ENCODE measurements around the gene CTR9. TPM values are rescaled to one million over a fixed set of nuclear protein-coding genes. Genes with fewer than 3 reads are reported as not detected.

Gene CTR9
- total RNA-seq, 4 donors from 2014 or later = 28.6 to 34.1 (median 30.5) TPM

DNA sequence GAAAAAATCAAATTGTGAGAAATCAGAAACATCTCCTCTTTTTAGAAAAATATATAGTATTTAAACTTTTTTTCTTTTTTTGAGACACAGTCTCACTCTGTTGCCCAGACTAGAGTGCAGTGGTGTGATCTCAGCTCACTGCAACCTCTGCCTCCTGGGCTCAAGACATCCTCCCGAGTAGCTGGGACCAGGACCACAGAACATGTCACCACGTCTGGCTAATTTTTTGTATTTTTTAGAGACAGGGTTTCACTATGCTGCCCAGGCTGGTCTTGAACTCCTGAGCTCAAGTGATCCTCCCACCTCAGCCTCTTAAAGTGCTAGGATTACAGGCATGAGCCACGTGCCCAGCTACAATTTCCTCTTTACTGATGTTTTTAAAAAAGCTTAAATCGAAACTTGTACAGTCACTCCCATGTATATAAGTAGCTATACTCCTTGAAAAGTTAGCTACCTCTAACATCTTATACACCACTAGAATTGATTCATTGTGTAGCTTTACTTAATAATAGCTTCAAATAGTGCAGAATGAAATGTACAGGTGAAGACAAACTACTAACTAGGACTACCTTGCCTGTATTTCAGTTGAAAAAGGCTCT, 47.4 kb downstream of the CTR9 start:
- Histone ChIP-seq H3K9me3 (no peaks in the 10 kb centered on the region), H3K27ac (no peak overlapping the region), H3K36me3 (peaks cover 77% of the 10 kb centered on the region), H3K27me3 (no peaks in the 10 kb centered on the region), H3K4me1 (peaks cover 7% of the 10 kb centered on the region), H3K4me3 (no peak overlapping the region)
- TF ChIP-seq EP300 (IDR thresholded peaks at IDR 0.05) (no peak), POLR2AphosphoS5 (IDR thresholded peaks at IDR 0.05) (no peak), POLR2A (IDR thresholded peaks at IDR 0.05) (no peak)
- TF ChIP-seq, protein P1, sequence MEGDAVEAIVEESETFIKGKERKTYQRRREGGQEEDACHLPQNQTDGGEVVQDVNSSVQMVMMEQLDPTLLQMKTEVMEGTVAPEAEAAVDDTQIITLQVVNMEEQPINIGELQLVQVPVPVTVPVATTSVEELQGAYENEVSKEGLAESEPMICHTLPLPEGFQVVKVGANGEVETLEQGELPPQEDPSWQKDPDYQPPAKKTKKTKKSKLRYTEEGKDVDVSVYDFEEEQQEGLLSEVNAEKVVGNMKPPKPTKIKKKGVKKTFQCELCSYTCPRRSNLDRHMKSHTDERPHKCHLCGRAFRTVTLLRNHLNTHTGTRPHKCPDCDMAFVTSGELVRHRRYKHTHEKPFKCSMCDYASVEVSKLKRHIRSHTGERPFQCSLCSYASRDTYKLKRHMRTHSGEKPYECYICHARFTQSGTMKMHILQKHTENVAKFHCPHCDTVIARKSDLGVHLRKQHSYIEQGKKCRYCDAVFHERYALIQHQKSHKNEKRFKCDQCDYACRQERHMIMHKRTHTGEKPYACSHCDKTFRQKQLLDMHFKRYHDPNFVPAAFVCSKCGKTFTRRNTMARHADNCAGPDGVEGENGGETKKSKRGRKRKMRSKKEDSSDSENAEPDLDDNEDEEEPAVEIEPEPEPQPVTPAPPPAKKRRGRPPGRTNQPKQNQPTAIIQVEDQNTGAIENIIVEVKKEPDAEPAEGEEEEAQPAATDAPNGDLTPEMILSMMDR (IDR thresholded peaks at IDR 0.05) = no peak
- WGBS = 66% methylated on average over 4 of the region's 4 CpGs
- DNase-seq (ENCODE audit: low spot score in 2 of 2) = no peak

DNA sequence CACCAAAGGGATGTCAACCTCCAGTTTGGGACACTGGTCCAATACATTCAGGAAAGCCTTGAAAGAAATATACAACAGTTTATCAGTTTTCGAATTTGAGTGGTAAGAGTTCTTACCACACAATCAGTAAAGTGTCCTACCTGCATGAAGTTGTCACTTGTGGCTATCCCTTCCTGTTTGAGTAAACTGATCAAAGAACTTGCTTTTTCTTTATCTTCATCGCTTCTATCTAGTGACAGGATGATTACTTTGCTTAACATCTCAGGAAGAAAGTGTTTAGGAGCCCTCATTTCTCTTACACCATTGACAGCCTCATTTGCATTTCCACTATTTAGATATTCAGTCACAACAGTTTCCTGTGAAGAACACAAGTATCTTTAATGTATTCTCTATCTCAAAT, 49.2 kb downstream of the CTR9 start:
- Histone ChIP-seq H3K27ac (no peak overlapping the region), H3K36me3 (peaks cover 96% of the 10 kb centered on the region), H3K4me1 (peaks cover 24% of the 10 kb centered on the region), H3K9me3 (no peaks in the 10 kb centered on the region), H3K27me3 (no peaks in the 10 kb centered on the region), H3K4me3 (no peak overlapping the region)
- 84% methylated on average over 2 of the region's 2 CpGs for WGBS
- TF ChIP-seq EP300 (IDR thresholded peaks at IDR 0.05) (no peak), POLR2AphosphoS5 (IDR thresholded peaks at IDR 0.05) (no peak), POLR2A (IDR thresholded peaks at IDR 0.05) (no peak)
- TF ChIP-seq, protein P1 (IDR thresholded peaks at IDR 0.05) = no peak
- no peak for DNase-seq (ENCODE audit: low spot score in 2 of 2)

DNA sequence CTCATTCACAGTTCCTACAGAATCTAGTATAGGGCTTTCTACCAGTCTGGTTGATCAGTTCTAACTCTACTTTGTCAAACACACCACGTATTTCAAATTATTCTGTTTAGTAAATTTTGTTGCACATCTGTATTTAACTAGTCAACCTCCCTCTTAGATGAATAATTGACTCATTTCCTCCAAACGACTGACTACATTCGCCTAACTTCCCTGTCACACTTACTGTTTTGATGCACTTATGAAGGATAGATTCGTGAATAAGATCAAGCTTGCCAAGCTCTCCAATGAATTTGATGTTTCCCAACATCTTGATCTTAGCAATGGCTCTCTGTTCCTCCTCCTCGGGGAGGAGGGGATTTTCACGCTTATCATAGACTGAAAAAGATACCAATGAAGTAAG, 52.6 kb downstream of the CTR9 start:
- Histone ChIP-seq H3K4me1 (peaks cover 45% of the 10 kb centered on the region), H3K27ac (no peak overlapping the region), H3K9me3 (no peaks in the 10 kb centered on the region), H3K27me3 (no peaks in the 10 kb centered on the region), H3K4me3 (no peak overlapping the region), H3K36me3 (peaks cover 76% of the 10 kb centered on the region)
- WGBS = 64% methylated on average over 6 of the region's 6 CpGs
- no peak for TF ChIP-seq EP300 (IDR thresholded peaks at IDR 0.05)
- DNase-seq (ENCODE audit: low spot score in 2 of 2) = no peak

DNA sequence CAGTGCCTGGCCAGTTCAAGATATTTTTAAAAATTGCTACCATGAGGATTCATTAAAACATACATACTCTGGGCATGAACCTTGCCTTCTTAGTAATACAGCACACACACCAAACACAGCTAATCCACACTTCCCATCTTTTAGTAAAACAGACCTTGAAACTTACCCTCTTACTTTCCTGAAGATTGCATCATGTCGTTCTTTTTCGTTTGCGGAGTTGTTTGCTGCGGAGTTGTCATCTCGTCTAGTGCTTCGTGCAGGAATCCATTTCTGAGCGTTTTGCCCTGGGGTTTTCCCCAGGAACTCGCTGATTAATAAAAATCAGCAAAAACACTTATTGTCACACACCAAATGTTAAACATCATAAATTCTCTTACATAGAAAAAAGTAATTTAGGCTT, 54.7 kb downstream of the CTR9 start:
- TF ChIP-seq EP300 (IDR thresholded peaks at IDR 0.05) = no peak
- no peak for TF ChIP-seq POLR2AphosphoS5 (IDR thresholded peaks at IDR 0.05)
- peaks cover 52% of the 10 kb centered on the region for H3K4me1 ChIP-seq
- DNase-seq (ENCODE audit: low spot score in 2 of 2) = no peak
- no peaks in the 10 kb centered on the region for H3K27me3 ChIP-seq
- 54% methylated on average over 8 of the region's 8 CpGs for WGBS
- no peaks in the 10 kb centered on the region for H3K9me3 ChIP-seq
- peaks cover 56% of the 10 kb centered on the region for H3K36me3 ChIP-seq
- H3K27ac ChIP-seq = no peak overlapping the region
- peak overlapping the region; percentile 100 for H3K4me3 ChIP-seq

DNA sequence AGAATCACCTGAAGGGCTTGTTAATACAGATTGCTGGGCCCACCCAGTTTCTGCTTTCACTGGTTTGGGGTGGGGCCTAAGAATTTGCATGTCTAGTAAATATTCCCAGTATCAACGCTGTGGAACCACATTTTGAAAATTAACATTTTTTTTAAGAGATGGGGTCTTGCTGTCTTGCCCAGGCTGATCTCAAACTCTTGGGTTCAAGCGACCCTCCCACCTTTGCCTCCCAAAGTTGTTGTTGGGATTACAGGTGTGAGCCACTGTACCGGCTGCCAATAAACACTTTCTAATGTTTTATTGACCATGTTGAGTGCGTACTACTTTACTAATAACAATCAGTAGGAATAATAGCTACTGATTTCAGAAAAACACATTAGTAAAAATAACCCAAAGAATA, 55.2 kb downstream of the CTR9 start:
- no peak for DNase-seq (ENCODE audit: low spot score in 2 of 2)
- H3K27ac ChIP-seq = no peak overlapping the region
- peaks cover 51% of the 10 kb centered on the region for H3K36me3 ChIP-seq
- no peaks in the 10 kb centered on the region for H3K9me3 ChIP-seq
- 66% methylated on average over 4 of the region's 4 CpGs for WGBS
- H3K4me1 ChIP-seq = peaks cover 52% of the 10 kb centered on the region
- TF ChIP-seq POLR2A (IDR thresholded peaks at IDR 0.05) (no peak), EP300 (IDR thresholded peaks at IDR 0.05) (no peak), POLR2AphosphoS5 (IDR thresholded peaks at IDR 0.05) (no peak)
- TF ChIP-seq, protein P1 (IDR thresholded peaks at IDR 0.05) = no peak
- H3K27me3 ChIP-seq = no peaks in the 10 kb centered on the region
- H3K4me3 ChIP-seq = peak overlapping the region; percentile 100

DNA sequence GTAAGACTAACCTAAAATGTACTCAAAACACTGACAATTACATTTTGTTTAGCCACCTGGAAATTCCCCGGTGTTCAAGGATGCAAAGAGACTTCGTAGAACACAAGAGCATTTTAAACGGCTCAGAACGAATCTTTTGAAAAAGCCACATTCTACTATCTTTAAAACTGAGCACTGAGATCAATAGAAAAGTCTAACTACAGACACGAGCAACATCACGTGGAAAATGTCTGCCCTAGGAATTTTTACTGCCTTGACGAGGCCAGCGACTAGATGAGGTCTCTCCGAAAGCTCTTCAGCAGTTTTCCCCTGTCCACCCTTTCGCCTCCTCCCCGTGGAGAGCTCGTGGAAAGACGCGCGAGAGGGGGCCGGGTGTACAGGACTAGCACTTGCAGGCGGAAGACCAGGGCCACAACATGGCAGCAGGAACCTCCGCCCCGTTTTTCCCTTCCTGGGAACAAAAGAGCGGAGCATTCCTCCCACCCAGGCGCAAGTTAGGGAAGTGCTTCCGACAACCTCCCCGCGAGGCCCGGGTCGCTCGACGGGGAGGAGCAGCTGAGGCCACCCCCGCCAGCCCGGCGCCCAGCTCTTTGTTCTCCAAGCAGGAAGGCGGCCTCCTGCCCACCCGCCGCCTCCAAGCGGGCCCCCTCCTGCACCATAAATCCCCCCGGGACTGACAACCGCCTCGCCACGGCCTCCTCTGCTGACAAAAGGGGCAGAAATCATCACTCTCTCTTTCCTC, 56.6 kb downstream of the CTR9 start:
- Histone ChIP-seq H3K36me3 (peaks cover 37% of the 10 kb centered on the region), H3K9me3 (no peaks in the 10 kb centered on the region), H3K4me1 (peaks cover 52% of the 10 kb centered on the region), H3K27ac (peak overlapping the region; percentile 100), H3K27me3 (no peaks in the 10 kb centered on the region), H3K4me3 (peak overlapping the region; percentile 100)
- TF ChIP-seq POLR2A (IDR thresholded peaks at IDR 0.05) (peak in 1 of 2 donors; percentile 33), EP300 (IDR thresholded peaks at IDR 0.05) (no peak), POLR2AphosphoS5 (IDR thresholded peaks at IDR 0.05) (peak in 2 of 3 donors; percentile 24 to 57)
- TF ChIP-seq, protein P1 (IDR thresholded peaks at IDR 0.05) = no peak
- 1% methylated on average over 16 of the region's 39 CpGs for WGBS
- DNase-seq (ENCODE audit: low spot score in 2 of 2) = peak; percentile 85

Data from suprapubic skin (tissue), 4 donors.